Measurements from ENCODE around the gene CNN1. TPM values are rescaled to one million over a fixed set of nuclear protein-coding genes. Genes with fewer than 3 reads are reported as not detected.

Gene CNN1
- total and polyA plus RNA-seq, 9 of the 15 experiments (the other 6 are each of a cell fraction or from before 2014, with no cell fraction given), result 0.23 to 10.6 (median 5.2) TPM

GRCh38 chr19:11499890-11500420, 38.7 kb upstream of the CNN1 start (continued):
- TF ChIP-seq UBTF (IDR thresholded peaks at IDR 0.05; ENCODE audit: borderline replicate concordance in 1 of 2, low read depth in 2 of 2, low read length in 2 of 2) (0 out of 4 replicates have a peak, but pooled peaks of 1 of the 2 experiments have one; percentile 34), YY1 (IDR thresholded peaks at IDR 0.05; ENCODE audit: borderline replicate concordance in 1 of 3, control insufficient read depth in 1 of 3, extremely low read depth in 1 of 3, insufficient read depth in 3 of 3, insufficient read length in 1 of 3, insufficient replicate concordance in 2 of 3, low read depth in 1 of 3, low read length in 2 of 3) (no peak), ZFP36 (IDR thresholded peaks at IDR 0.05; ENCODE audit: low read depth, low read length, partially characterized antibody) (peak; percentile 83), CBFA2T2 (conservative IDR thresholded peaks at IDR 0.05) (peak; percentile 17; the same call in 1 of the 2 replicates), CCAR2 (IDR thresholded peaks at IDR 0.05; ENCODE audit: low read depth, low read length) (no peak), FOSL1 (tag; conservative IDR thresholded peaks at IDR 0.05) (no peak), ZNF766 (CRISPR knock-in tag; conservative IDR thresholded peaks at IDR 0.05) (no peak)
